Stimulated activated CD4-positive, alpha-beta T cell treated with anti-CD3 and anti-CD28 coated beads, Interleukin-12 subunit alpha, Interleukin-12 subunit beta, amount 100 ng/mL, for 4 hours (primary cell): Measurements from ENCODE around the gene MYADML2.
"Not testable (repeated sequence)": the region's sequence is repeated elsewhere in the genome, so short reads cannot be mapped to it uniquely, and the experiment has no call there.

Experiments used
- DNase-seq: peaks from one replicate; pipeline ENCODE4 v3.0.0-alpha.2; 2020

The MYADML2 gene

GRCh38 chr17:81922566-81923301 lies 24.3 kb downstream of the MYADML2 start:
- DNase-seq, result no peak

GRCh38 chr17:81921996-81922565 lies 25.0 kb downstream of the MYADML2 start:
- DNase-seq, result no peak

GRCh38 chr17:81921537-81921862 lies 25.5 kb downstream of the MYADML2 start:
- no peak for DNase-seq

GRCh38 chr17:81920612-81921536 lies 26.2 kb downstream of the MYADML2 start:
- DNase-seq, result no peak

GRCh38 chr17:81918832-81919545 lies 28.0 kb downstream of the MYADML2 start:
- DNase-seq, result no peak

DNA sequence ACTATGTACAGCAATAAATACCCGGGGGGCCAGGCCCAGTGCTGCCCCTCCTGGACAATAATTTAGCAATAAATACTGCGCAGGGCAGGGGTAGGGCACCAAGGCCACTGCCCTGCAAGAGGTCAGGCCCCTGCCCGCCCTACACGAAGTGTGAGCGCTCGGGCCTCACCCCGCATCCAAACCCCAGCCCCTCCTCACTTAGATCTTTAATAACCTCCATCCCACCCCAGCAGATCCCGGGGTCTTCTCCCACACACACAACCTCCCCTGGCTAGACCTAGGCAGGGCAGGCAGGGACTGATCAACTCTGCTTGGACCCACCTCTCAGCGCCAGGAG lies 28.7 kb downstream of the MYADML2 start:
- not testable (repeated sequence) for DNase-seq

GRCh38 chr17:81917565-81918332 lies 29.3 kb downstream of the MYADML2 start, which contains the start of gene SIRT7:
Gene SIRT7, minus strand, starts transcription at chr17:81918176. Its CDS starts 45 bp downstream, at chr17:81918131.
- DNase-seq, result peak; percentile 78

DNA sequence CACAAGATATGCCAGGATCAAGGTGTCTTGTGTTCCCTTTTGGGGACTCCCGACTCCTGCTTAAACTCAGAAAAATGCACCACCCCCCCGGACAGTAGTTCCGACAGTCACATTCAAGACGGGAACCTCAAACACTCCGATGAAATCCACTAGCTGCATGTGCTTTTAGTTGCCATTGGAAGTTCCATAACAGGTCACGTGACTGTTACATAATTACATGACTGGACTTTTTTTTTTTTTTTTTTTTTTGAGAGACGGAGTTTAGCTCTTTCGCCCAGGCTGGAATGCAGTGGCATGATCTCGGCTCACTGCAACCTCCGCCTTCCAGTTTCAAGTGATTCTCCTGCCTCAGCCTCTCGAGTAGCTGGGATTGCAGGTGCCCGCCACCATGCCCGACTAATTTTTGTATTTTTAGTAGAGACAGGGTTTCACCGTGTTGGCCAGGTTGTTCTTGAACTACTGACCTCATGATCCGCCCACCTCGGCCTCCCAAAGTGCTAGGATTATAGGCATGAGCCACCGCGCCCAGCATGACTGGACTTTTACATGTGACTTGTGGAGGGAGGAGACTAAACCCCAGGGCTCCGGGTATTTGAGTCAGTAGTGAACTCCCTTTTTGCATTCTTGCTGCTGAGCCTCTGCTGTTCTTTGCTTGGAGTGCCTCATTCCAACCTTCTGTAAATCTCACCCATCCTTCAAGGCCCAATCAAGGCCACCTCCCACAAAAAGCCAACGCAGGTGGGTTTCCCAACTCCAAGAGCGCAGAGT lies 30.6 kb downstream of the MYADML2 start:
- DNase-seq, result no peak

GRCh38 chr17:81915331-81915730 lies 31.7 kb downstream of the MYADML2 start:
- DNase-seq, result no peak

DNA sequence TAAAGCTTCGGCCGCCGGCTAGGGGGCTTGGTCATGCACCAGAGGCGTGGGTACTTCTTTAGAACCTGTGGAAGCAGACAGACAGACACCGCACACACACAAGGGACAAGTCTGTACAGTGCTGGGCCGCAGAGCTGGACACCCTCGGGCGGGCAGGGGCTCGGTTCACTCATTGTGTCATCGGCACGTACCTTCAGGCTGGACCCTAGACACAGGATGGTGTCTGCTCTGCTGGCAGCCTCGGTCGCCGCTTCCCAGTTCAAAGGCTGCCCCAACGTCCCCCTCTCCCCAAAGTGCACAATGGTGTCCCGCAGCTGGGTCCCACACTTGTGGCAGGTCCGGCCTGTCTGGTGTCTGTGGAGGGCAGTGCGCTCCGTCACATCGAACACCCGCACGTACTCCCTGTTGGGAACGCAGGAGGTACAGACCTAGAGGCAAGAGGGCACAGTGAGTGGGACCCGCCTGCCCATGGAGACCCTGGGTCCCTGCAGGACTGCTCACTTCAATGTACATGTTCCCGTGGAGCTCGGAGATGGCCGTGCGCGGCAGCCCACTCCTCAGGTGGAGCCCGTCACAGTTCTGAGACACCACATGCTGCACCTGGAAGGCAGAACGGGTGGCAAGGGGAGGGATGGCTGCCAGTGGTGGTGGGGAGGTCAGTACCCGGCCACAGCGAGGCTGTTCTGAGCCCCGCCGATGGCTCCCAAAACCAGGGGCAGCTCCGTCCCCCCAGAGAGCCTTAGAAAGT lies 32.8 kb downstream of the MYADML2 start:
- DNase-seq, result no peak

GRCh38 chr17:81913394-81914102 lies 33.5 kb downstream of the MYADML2 start:
- no peak for DNase-seq

DNA sequence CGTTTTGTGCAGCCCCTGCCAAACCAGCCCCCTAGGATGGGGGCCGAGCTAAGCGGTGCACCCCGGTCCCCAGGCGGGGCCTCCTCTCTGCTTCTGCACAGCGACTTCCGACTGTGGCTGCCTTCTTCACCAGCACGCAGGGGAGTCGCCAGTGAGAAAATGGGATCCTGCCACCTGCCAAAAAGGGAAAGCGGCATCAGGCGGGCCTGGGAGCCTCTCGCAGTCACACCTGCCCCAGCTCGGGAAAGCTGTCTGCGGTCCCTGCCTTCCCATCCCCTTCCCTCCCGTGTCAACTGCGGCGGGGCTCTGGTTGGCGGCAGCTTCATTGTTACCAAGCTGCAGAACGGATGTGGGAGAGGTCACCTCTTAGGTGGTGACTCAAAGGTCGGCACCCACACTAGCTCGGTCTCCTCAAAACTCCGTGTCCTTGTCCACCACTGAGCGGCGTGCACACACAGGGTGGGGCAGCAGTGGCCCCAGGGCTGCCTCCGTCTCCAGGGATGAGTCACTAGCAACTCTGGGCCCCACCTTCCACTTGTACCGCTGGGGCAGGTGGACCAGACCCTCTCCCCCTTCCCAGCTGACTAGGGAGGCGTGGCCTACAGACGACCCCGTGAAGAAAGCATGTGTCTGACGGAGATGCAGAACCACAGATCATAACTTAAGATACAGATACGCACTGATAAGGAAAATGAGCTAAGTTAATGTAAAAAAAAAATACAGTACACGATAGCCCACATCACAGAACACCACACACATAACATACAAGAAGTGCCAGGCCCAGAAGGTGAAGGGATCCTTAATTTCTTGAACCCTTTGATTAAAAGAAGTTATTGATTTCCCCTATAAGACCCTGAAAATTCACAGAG lies 34.4 kb downstream of the MYADML2 start:
- no peak for DNase-seq

GRCh38 chr17:81911969-81912368 lies 35.1 kb downstream of the MYADML2 start:
- DNase-seq, result no peak

DNA sequence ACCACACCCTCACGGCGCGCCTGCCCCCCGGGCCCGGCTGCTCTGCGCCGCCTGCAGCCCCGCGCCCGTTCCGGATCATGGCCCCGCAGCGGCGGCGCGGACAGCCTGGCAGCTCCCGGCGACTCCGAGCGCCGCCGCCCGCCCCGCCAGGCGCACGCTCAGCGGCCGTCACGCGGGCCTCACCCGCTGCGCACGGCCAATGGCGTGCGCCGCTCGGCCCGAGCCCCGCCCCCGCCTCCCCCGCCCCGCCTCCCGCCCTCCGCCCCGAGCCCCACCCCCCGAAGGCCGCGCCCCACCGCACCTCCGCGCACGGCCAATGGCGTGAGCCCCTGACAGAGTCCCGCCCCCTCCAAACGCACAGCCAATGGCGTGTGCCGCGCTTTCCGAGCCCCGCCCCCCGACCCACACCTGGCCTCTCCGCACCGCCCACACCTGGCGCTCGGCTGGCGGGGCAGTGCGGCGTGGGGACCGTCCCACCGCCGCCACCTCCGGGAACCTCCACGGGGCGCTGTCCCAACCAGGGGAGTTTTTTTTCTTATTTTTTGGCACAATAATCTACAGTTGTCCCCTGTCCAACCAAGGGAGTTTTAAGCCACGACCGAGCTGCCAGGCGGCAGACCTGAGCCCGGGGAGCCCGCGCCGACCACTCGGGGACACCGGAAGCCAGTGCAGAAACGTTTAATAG lies 35.6 kb downstream of the MYADML2 start, which contains the start of gene PCYT2:
PCYT2 (minus strand) TSS at position 123 of the 685 bp plus-strand sequence; CDS start at position 79, 44 bp downstream.
- DNase-seq, result peak; percentile 92

DNA sequence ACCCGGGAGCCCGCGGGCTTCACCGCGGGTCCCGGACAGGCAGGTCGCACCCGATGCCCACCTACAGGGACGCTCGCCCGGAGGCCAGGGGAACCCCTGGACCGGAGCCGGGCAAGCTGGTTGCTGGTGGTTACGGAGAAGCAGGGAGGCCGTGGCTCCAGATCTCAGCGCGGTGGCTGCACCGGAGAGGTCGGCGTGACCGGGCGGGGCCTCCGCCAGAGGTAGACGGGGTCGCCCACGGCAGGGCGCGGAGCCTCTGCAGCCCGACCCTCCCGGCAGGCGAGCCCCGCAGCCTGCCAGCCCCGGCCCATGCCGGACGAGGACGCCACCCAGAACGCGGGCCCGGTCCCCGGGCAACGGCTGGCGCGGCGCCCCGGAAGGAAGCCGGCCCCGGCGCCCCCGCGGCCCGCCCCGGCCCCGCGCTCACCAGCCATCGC lies 36.2 kb downstream of the MYADML2 start:
- no peak for DNase-seq

DNA sequence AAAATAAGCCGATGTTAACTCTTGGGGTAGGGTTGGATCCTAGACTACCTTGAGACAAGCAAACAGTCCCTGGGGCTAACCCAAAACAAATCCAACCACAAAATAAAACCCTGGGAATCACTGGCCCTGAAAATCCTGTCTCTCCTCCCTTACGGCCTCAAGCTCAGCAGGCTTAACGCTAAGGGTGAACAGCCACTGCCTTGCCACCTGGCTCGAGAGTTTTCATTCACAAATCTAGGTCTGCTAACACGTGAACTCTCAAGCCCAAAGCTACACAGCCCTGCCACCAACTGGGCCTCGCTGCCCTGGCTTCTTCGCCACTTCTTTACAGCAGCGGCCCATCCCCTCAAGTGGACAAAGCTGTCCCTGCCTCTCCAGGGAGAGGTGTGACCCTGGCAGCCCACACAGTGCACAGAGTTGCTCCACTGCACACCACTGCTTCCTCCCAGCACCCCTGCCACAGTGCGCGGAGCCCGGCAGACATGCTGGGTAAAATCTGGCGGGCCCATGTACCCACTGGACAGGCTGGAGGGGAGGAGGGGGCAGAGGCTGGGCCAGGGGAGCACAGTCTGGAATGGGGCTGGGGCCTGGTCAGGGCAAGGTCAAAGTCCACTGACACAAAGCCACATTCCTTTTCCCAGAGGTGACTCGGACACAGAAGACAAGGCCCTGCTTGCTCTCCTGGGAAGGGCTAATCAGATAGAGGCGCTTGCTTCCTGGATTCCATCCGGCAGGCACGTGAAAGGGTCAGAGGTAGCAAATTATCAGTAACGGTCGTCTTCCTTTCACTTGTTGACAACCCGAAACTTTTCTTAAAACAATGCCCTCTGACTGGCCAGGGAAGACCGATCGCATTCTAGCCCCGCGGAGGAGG lies 36.8 kb downstream of the MYADML2 start:
- no peak for DNase-seq

DNA sequence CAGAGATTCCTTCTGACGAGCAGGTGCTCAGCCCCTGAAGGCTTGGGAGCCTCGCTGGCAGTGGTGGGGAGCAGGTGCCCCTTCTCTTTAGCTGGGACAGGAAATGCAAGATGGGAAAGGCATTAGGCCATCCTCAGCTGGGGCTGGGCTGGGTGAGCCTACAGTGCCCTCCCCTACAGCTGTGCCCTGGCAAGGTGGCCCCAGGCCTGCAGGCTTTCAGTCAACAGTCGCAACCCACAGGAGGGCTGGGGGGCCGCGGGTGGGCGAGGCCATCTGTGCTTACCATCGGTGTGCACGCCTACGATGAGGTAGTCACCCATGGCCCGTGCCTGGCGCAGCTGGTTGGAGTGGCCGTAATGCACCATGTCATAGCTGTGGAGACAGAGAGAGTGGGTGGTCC lies 37.8 kb downstream of the MYADML2 start:
- DNase-seq, result no peak
